CD8-positive, alpha-beta memory T cell (primary cell): ENCODE data around the gene C6orf58. TPM values are rescaled to one million over a fixed set of nuclear protein-coding genes. Genes with fewer than 3 reads are reported as not detected.
"Not testable (repeated sequence)": the region's sequence is repeated elsewhere in the genome, so short reads cannot be mapped to it uniquely, and the experiment has no call there.

Experiments
- CTCF ChIA-PET: fragments of 350-600 bp; sonication (Branson Sonifier 250); formaldehyde crosslinking; loops from one replicate; lab custom pipeline; 2021; ENCODE audit warnings: antibody characterized with exemption; lab: Charles Lee
- POLR2A ChIA-PET: fragments of 350-600 bp; sonication (Branson Sonifier 250); formaldehyde crosslinking; loops from one replicate; lab custom pipeline; 2021; ENCODE audit warnings: antibody characterized with exemption; lab: Charles Lee
- DNase-seq, 5 donors: peaks; one replicate each; pipeline versions ENCODE4 v3.0.0 to v3.0.0-alpha.2; 2020 to 2022; ENCODE audit warnings: mixed read lengths in 1 of 5
- H3K27ac ChIP-seq: one replicate; pipeline ENCODE4 v1.7.0; 2013; ENCODE audit warnings: low read depth, mild to moderate bottlenecking, low read length, moderate library complexity
- H3K27me3 ChIP-seq: 2 replicates; pipeline ENCODE4 v1.7.0; 2013; ENCODE audit warnings: low read length, mild to moderate bottlenecking; ENCODE audit not compliant: insufficient read depth, poor library complexity, severe bottlenecking
- H3K36me3 ChIP-seq: 2 replicates; pipeline ENCODE4 v1.7.0; 2013; ENCODE audit warnings: mild to moderate bottlenecking, low read length, moderate library complexity; ENCODE audit not compliant: insufficient read depth
- H3K4me1 ChIP-seq: 2 replicates; pipeline ENCODE4 v1.7.0; 2013; ENCODE audit warnings: mild to moderate bottlenecking, low read length, moderate library complexity; ENCODE audit not compliant: insufficient read depth
- H3K4me3 ChIP-seq: 2 replicates; pipeline ENCODE4 v1.7.0; 2013; ENCODE audit warnings: mild to moderate bottlenecking, low read length
- H3K9me3 ChIP-seq: 2 replicates; pipeline ENCODE4 v1.7.0; 2013; ENCODE audit warnings: mild to moderate bottlenecking, low read length
- H3K27ac Mint-ChIP-seq, 8 donors: one replicate each; pipeline ENCODE4 v1.8.0; 2020 to 2021; ENCODE audit warnings: mixed read lengths in 8 of 8, mild to moderate bottlenecking in 6 of 8, inconsistent platforms in 3 of 8, moderate library complexity in 3 of 8
- H3K27me3 Mint-ChIP-seq, 2 donors: one replicate each; pipeline ENCODE4 v1.8.0; 2020 to 2021; ENCODE audit warnings: mixed read lengths in 2 of 2, mild to moderate bottlenecking in 1 of 2, moderate library complexity in 1 of 2
- H3K36me3 Mint-ChIP-seq, 3 donors: one replicate each; pipeline ENCODE4 v1.8.0; 2020 to 2021; ENCODE audit warnings: mixed read lengths in 3 of 3, inconsistent platforms in 1 of 3, mild to moderate bottlenecking in 1 of 3
- H3K4me1 Mint-ChIP-seq, 3 donors: one replicate each; pipeline ENCODE4 v1.8.0; 2020 to 2021; ENCODE audit warnings: mixed read lengths in 3 of 3, inconsistent platforms in 1 of 3, mild to moderate bottlenecking in 1 of 3
- H3K4me3 Mint-ChIP-seq, 7 donors: one replicate each; pipeline ENCODE4 v1.8.0; 2020 to 2021; ENCODE audit warnings: mixed read lengths in 7 of 7, mild to moderate bottlenecking in 6 of 7, moderate library complexity in 4 of 7, inconsistent platforms in 2 of 7
- H3K9me3 Mint-ChIP-seq, 5 donors: one replicate each; pipeline ENCODE4 v1.8.0; 2020 to 2022; ENCODE audit warnings: mixed read lengths in 5 of 5, mild to moderate bottlenecking in 3 of 5, moderate library complexity in 2 of 5, inconsistent platforms in 1 of 5
- polyA plus RNA-seq: library from polyadenylated mRNA; unstranded; fragments of 300-500 nt; fragmentation: Illumina TruSeq; gene quantifications from one replicate; pipeline ENCODE4 v1.2.3, GENCODE V29; 2021
- total RNA-seq, 2 experiments: library from RNA; stranded (reverse); gene quantifications; one replicate each; pipeline ENCODE4 v1.2.3, GENCODE V29; 2021

The C6orf58 gene
- total and polyA plus RNA-seq, 3 experiments from 2014 or later: not detected

- H3K4me1 Mint-ChIP-seq, H3K4me3 Mint-ChIP-seq, POLR2A ChIA-PET, H3K36me3 ChIP-seq, H3K27ac ChIP-seq, H3K4me3 ChIP-seq, H3K27me3 ChIP-seq, H3K27ac Mint-ChIP-seq, H3K9me3 Mint-ChIP-seq, DNase-seq, CTCF ChIA-PET, H3K9me3 ChIP-seq, H3K27me3 Mint-ChIP-seq, H3K36me3 Mint-ChIP-seq, H3K4me1 ChIP-seq: not testable (repeated sequence)
Observed at GRCh38 chr6:127593456-127593855, 16.5 kb downstream of the C6orf58 start.

- DNase-seq: peak in 2 of 5 donors; percentile 17 to 29
Observed at GRCh38 chr6:127606131-127606562, 29.2 kb downstream of the C6orf58 start.

DNA sequence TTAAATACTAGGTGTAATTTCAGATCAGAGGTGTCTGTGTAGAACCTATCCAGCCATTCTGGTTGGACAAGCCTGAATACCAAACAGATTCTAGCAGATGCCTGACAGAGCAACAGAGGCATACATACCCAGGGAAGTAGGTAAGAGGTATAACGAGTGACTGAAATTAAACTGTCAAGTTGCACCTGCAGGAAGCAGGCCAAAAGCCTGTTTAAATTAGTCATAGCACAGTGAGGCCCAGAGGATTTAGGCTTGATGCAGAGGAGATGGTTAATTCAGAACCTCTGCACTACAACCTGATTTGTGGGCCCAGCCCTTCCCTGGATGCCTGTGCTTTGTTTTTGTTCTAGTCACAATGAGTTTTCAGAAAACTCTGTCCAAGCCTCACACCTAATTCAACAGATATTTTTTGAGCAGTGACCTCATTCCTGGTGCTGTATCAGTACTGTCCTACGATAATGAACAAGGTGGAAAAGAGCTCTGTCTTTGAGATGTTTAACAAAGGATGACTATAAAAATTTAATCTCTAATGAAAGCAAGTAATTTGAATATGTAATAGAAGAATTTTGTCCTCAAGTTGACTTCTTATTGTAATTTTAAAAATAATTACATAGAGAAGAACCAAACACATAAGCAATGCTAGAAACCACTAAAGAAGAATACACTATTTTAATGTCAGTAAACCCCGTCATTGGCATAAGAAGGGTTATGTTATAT lies 31.7 kb downstream of the C6orf58 start:
- Histone ChIP-seq H3K4me1 (no peaks in the 10 kb centered on the region), H3K36me3 (no peaks in the 10 kb centered on the region), H3K27ac (no peak overlapping the region), H3K27me3 (no peaks in the 10 kb centered on the region), H3K4me3 (no peak overlapping the region), H3K9me3 (no peaks in the 10 kb centered on the region)
- CTCF ChIA-PET: no interaction called here
- H3K27me3 Mint-ChIP-seq: peaks cover 0 to 7% of the 10 kb centered on the region in 2 donors
- peak overlapping the region in 1 of 8 donors; percentile 52 for H3K27ac Mint-ChIP-seq
- POLR2A ChIA-PET: no interaction called here
- no peaks in the 10 kb centered on the region for H3K36me3 Mint-ChIP-seq
- no peak for DNase-seq
- no peaks in the 10 kb centered on the region for H3K4me1 Mint-ChIP-seq
- H3K9me3 Mint-ChIP-seq: no peaks in the 10 kb centered on the region
- no peak overlapping the region for H3K4me3 Mint-ChIP-seq

More at GRCh38 chr6:127606131-127606562, 29.2 kb downstream of the C6orf58 start:
- H3K4me1 Mint-ChIP-seq: no peaks in the 10 kb centered on the region
- CTCF ChIA-PET: no interaction called here
- H3K27me3 ChIP-seq: no peaks in the 10 kb centered on the region
- H3K27ac Mint-ChIP-seq: no peak overlapping the region
- H3K4me3 Mint-ChIP-seq: no peak overlapping the region
- H3K9me3 ChIP-seq: no peaks in the 10 kb centered on the region
- H3K36me3 ChIP-seq: no peaks in the 10 kb centered on the region
- H3K4me3 ChIP-seq: no peak overlapping the region
- H3K27ac ChIP-seq: no peak overlapping the region
- POLR2A ChIA-PET: no interaction called here
- no peaks in the 10 kb centered on the region for H3K36me3 Mint-ChIP-seq
- peaks cover 6 to 11% (median 8%) of the 10 kb centered on the region in 5 donors for H3K9me3 Mint-ChIP-seq
- peaks cover 3 to 12% of the 10 kb centered on the region in 2 donors for H3K27me3 Mint-ChIP-seq
- no peaks in the 10 kb centered on the region for H3K4me1 ChIP-seq

DNA sequence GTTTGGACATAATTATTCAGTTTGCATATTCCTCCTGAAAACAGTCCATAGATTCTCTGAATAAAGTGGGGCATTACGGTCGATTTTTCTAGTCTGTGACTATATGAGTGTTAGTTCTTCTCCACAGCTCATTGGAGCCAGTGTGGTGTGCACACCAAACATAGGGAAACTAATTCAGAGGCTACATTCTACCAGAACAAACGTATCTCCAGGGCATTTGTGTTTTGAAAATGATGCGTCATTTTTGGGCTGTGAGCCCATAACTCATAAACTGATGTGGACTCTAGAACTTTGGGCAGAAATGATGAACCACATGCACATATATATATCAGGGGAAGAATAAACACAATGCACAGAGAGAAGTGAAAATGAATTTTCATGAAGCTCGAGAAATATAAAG lies 41.8 kb downstream of the C6orf58 start:
- ChIA-PET CTCF (no interaction called here), POLR2A (no interaction called here)
- peaks cover 0 to 2% of the 10 kb centered on the region in 2 donors for H3K27me3 Mint-ChIP-seq
- no peaks in the 10 kb centered on the region for H3K4me1 Mint-ChIP-seq
- H3K36me3 ChIP-seq: no peaks in the 10 kb centered on the region
- no peaks in the 10 kb centered on the region for H3K27me3 ChIP-seq
- DNase-seq: no peak
- H3K9me3 Mint-ChIP-seq: peaks cover 0 to 5% (median 0%) of the 10 kb centered on the region in 5 donors
- H3K27ac ChIP-seq: no peak overlapping the region
- H3K27ac Mint-ChIP-seq: no peak overlapping the region
- no peaks in the 10 kb centered on the region for H3K9me3 ChIP-seq
- no peaks in the 10 kb centered on the region for H3K36me3 Mint-ChIP-seq
- H3K4me1 ChIP-seq: no peaks in the 10 kb centered on the region
- no peak overlapping the region for H3K4me3 ChIP-seq
- H3K4me3 Mint-ChIP-seq: no peak overlapping the region

GRCh38 chr6:127630800-127631199 lies 53.8 kb downstream of the C6orf58 start:
- H3K9me3 ChIP-seq: no peaks in the 10 kb centered on the region
- no peak overlapping the region for H3K27ac Mint-ChIP-seq
- peaks cover 0 to 2% (median 0%) of the 10 kb centered on the region in 3 donors for H3K36me3 Mint-ChIP-seq
- no peaks in the 10 kb centered on the region for H3K9me3 Mint-ChIP-seq
- DNase-seq: no peak
- H3K4me1 ChIP-seq: no peaks in the 10 kb centered on the region
- peaks cover 0 to 4% of the 10 kb centered on the region in 2 donors for H3K27me3 Mint-ChIP-seq
- H3K36me3 ChIP-seq: no peaks in the 10 kb centered on the region
- ChIA-PET POLR2A (no interaction called here), CTCF (no interaction called here)
- no peak overlapping the region for H3K4me3 Mint-ChIP-seq
- no peaks in the 10 kb centered on the region for H3K4me1 Mint-ChIP-seq
- H3K27ac ChIP-seq: no peak overlapping the region
- H3K27me3 ChIP-seq: no peaks in the 10 kb centered on the region
- no peak overlapping the region for H3K4me3 ChIP-seq

DNA sequence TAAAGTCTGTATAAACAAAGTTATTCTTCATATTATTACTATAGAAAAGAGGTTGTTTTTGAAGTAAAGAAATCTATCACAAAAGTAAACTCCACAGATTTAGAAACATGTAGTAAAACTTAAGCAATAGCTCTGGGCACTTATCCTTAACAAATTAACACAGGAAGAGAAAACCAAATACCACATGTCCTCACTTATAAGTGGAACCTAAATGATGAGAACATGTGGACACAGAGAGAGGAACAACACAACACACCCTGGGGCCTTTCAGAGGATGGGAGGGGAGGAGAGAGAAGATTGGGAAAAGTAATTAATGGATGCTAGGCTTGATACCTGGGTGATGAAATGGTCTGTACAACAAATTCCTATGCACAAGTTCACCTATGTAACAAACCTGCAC lies 57.2 kb downstream of the C6orf58 start:
- no peak for DNase-seq
- H3K9me3 Mint-ChIP-seq: peaks cover 0 to 3% (median 0%) of the 10 kb centered on the region in 5 donors

GRCh38 chr6:127635091-127635490 lies 58.1 kb downstream of the C6orf58 start:
- no peak overlapping the region for H3K27ac Mint-ChIP-seq
- DNase-seq: no peak
- no peaks in the 10 kb centered on the region for H3K27me3 ChIP-seq
- peaks cover 0 to 5% (median 3%) of the 10 kb centered on the region in 3 donors for H3K36me3 Mint-ChIP-seq
- no peaks in the 10 kb centered on the region for H3K36me3 ChIP-seq
- no peaks in the 10 kb centered on the region for H3K4me1 Mint-ChIP-seq
- no peaks in the 10 kb centered on the region for H3K4me1 ChIP-seq
- no peak overlapping the region for H3K4me3 Mint-ChIP-seq
- no peaks in the 10 kb centered on the region for H3K9me3 ChIP-seq
- H3K27ac ChIP-seq: no peak overlapping the region
- H3K4me3 ChIP-seq: no peak overlapping the region
- ChIA-PET CTCF (no interaction called here), POLR2A (no interaction called here)
- peaks cover 0 to 3% (median 0%) of the 10 kb centered on the region in 5 donors for H3K9me3 Mint-ChIP-seq
- peaks cover 0 to 2% of the 10 kb centered on the region in 2 donors for H3K27me3 Mint-ChIP-seq

More for the DNA sequence above, 57.2 kb downstream of the C6orf58 start:
- Histone ChIP-seq H3K4me1 (no peaks in the 10 kb centered on the region), H3K9me3 (no peaks in the 10 kb centered on the region), H3K27ac (no peak overlapping the region), H3K4me3 (no peak overlapping the region), H3K27me3 (no peaks in the 10 kb centered on the region), H3K36me3 (no peaks in the 10 kb centered on the region)
- H3K4me1 Mint-ChIP-seq: no peaks in the 10 kb centered on the region
- peaks cover 0 to 5% (median 0%) of the 10 kb centered on the region in 3 donors for H3K36me3 Mint-ChIP-seq
- peaks cover 0 to 2% of the 10 kb centered on the region in 2 donors for H3K27me3 Mint-ChIP-seq
- H3K4me3 Mint-ChIP-seq: no peak overlapping the region
- ChIA-PET POLR2A (no interaction called here), CTCF (no interaction called here)
- no peak overlapping the region for H3K27ac Mint-ChIP-seq

GRCh38 chr6:127637830-127638409 lies 60.9 kb downstream of the C6orf58 start:
- Histone ChIP-seq H3K36me3 (no peaks in the 10 kb centered on the region), H3K9me3 (no peaks in the 10 kb centered on the region), H3K27me3 (no peaks in the 10 kb centered on the region), H3K4me1 (no peaks in the 10 kb centered on the region), H3K27ac (no peak overlapping the region), H3K4me3 (no peak overlapping the region)
- Mint-ChIP-seq H3K4me1 (no peaks in the 10 kb centered on the region), H3K27ac (no peak overlapping the region), H3K36me3 (peaks cover 0 to 9% (median 2%) of the 10 kb centered on the region in 3 donors), H3K4me3 (no peak overlapping the region), H3K27me3 (peaks cover 0 to 10% of the 10 kb centered on the region in 2 donors), H3K9me3 (peaks cover 0 to 10% (median 6%) of the 10 kb centered on the region in 5 donors)
- ChIA-PET POLR2A (no interaction called here), CTCF (no interaction called here)
- DNase-seq: no peak
